HEK293 (cell line): ENCODE results near the gene MPEG1.

ENCODE experiments used
- CTCF ChIA-PET: fragments of 350-600 bp; formaldehyde crosslinking; extraction: SDS; loops from one replicate; lab custom pipeline; 2021; ENCODE audit warnings: antibody characterized with exemption; lab: Yijun Ruan, JAX
- POLR2A ChIA-PET: fragments of 300-600 bp; formaldehyde crosslinking; extraction: SDS; loops from one replicate; lab custom pipeline; 2020; ENCODE audit warnings: antibody characterized with exemption, inconsistent platforms; lab: Yijun Ruan, JAX
- H3K27ac ChIP-seq: fragments of 200-500 bp; sonication (Bioruptor generic); 2 replicates; pipeline ENCODE4 v1.5.1; 2014; ENCODE audit warnings: low read depth, low read length, control low read depth, inconsistent platforms; ENCODE audit errors: extremely low read depth
- H3K36me3 ChIP-seq, 2 experiments: fragments of 200-500 bp in 1 of 2; sonication (Bioruptor generic) in 1 of 2; 1 replicate in 1 of 2; 2 replicates in 1 of 2; pipeline ENCODE4 v1.5.1; 2014 to 2017; ENCODE audit warnings: inconsistent platforms in 2 of 2, low read length in 2 of 2; ENCODE audit not compliant: control insufficient read depth in 2 of 2, insufficient read depth in 1 of 2
- H3K4me1 ChIP-seq: fragments of 200-500 bp; sonication (Bioruptor generic); 2 replicates; pipeline ENCODE4 v1.5.1; 2014; ENCODE audit warnings: mild to moderate bottlenecking, low read length, inconsistent platforms; ENCODE audit not compliant: control insufficient read depth, insufficient read depth
- H3K4me3 ChIP-seq: 2 replicates; pipeline ENCODE4 v1.5.1; 2011; ENCODE audit warnings: low read depth, mild to moderate bottlenecking, control low read depth, low read length, moderate library complexity
- H3K9me3 ChIP-seq: fragments of 200-500 bp; sonication (Bioruptor generic); 2 replicates; pipeline ENCODE4 v1.5.1; 2014; ENCODE audit warnings: low read depth, low read length, inconsistent platforms; ENCODE audit not compliant: control insufficient read depth, insufficient read depth
- AEBP2 ChIP-seq: fragments of 450-650 bp; formaldehyde crosslinking; IDR thresholded peaks from 2 replicates; pipeline ENCODE4 v1.5.1; 2016; ENCODE audit warnings: missing biosample characterization, missing genetic modification characterization, borderline replicate concordance
- ATF2 ChIP-seq: fragments of 450-650 bp; formaldehyde crosslinking; IDR thresholded peaks from 2 replicates; pipeline ENCODE4 v1.5.1; 2016; ENCODE audit warnings: missing biosample characterization, missing genetic modification characterization, low read depth
- BCL11B ChIP-seq: fragments of 450-650 bp; formaldehyde crosslinking; IDR thresholded peaks from 2 replicates; pipeline ENCODE4 v1.5.1; 2016; ENCODE audit warnings: low read depth, missing biosample characterization, missing genetic modification characterization
- GLI2 ChIP-seq: fragments of 450-650 bp; formaldehyde crosslinking; IDR thresholded peaks from 2 replicates; pipeline ENCODE4; 2017; ENCODE audit warnings: missing biosample characterization, missing genetic modification characterization, low read depth, borderline replicate concordance
- KLF1 ChIP-seq: fragments of 450-650 bp; formaldehyde crosslinking; IDR thresholded peaks from 2 replicates; pipeline ENCODE4 v1.5.1; 2016; ENCODE audit warnings: missing biosample characterization, missing genetic modification characterization
- SP7 ChIP-seq: fragments of 450-650 bp; formaldehyde crosslinking; IDR thresholded peaks from 2 replicates; pipeline ENCODE4 v1.5.1; 2016; ENCODE audit warnings: missing biosample characterization, missing genetic modification characterization
- ZBTB20 ChIP-seq: fragments of 450-650 bp; formaldehyde crosslinking; IDR thresholded peaks from 2 replicates; pipeline ENCODE4 v1.5.1; 2016; ENCODE audit warnings: missing biosample characterization, missing genetic modification characterization
- ZBTB44 ChIP-seq: fragments of 450-650 bp; IDR thresholded peaks from 2 replicates; pipeline ENCODE4 v1.5.1; 2018; ENCODE audit warnings: missing biosample characterization, mild to moderate bottlenecking, missing genetic modification characterization
- ZFHX2 ChIP-seq: fragments of 450-650 bp; formaldehyde crosslinking; conservative IDR thresholded peaks from 2 replicates; pipeline ENCODE4 v1.5.1; 2016; ENCODE audit warnings: missing biosample characterization, missing genetic modification characterization
- ZNF10 ChIP-seq: fragments of 450-650 bp; formaldehyde crosslinking; IDR thresholded peaks from 2 replicates; pipeline ENCODE4 v1.5.1; 2017; ENCODE audit warnings: missing biosample characterization, missing genetic modification characterization
- ZNF121 ChIP-seq: fragments of 450-650 bp; formaldehyde crosslinking; IDR thresholded peaks from 2 replicates; pipeline ENCODE4 v1.5.1; 2016; ENCODE audit warnings: missing biosample characterization, missing genetic modification characterization
- ZNF2 ChIP-seq: fragments of 450-650 bp; formaldehyde crosslinking; IDR thresholded peaks from 2 replicates; pipeline ENCODE4 v1.5.1; 2016; ENCODE audit warnings: missing biosample characterization, missing genetic modification characterization
- ZNF202 ChIP-seq: fragments of 450-650 bp; formaldehyde crosslinking; IDR thresholded peaks from 2 replicates; pipeline ENCODE4 v1.5.1; 2016; ENCODE audit warnings: missing biosample characterization, missing genetic modification characterization, borderline replicate concordance
- ZNF223 ChIP-seq: fragments of 450-650 bp; formaldehyde crosslinking; IDR thresholded peaks from 2 replicates; pipeline ENCODE4 v1.5.1; 2016; ENCODE audit warnings: missing biosample characterization, missing genetic modification characterization
- ZNF302 ChIP-seq: fragments of 450-650 bp; formaldehyde crosslinking; IDR thresholded peaks from 2 replicates; pipeline ENCODE4 v1.5.1; 2016; ENCODE audit warnings: missing biosample characterization, missing genetic modification characterization, low read depth
- ZNF350 ChIP-seq: fragments of 450-650 bp; formaldehyde crosslinking; IDR thresholded peaks from 2 replicates; pipeline ENCODE4 v1.5.0; 2017; ENCODE audit warnings: missing biosample characterization, mild to moderate bottlenecking, missing genetic modification characterization
- ZNF423 ChIP-seq: fragments of 450-650 bp; formaldehyde crosslinking; IDR thresholded peaks from 2 replicates; pipeline ENCODE4 v1.5.1; 2016; ENCODE audit warnings: missing biosample characterization, missing genetic modification characterization
- ZNF529 ChIP-seq: fragments of 450-650 bp; formaldehyde crosslinking; IDR thresholded peaks from 2 replicates; pipeline ENCODE4 v1.5.1; 2017; ENCODE audit warnings: missing genetic modification characterization, missing biosample characterization; ENCODE audit not compliant: insufficient replicate concordance
- ZNF704 ChIP-seq: fragments of 450-650 bp; formaldehyde crosslinking; IDR thresholded peaks from 2 replicates; pipeline ENCODE4 v1.5.1; 2016; ENCODE audit warnings: missing biosample characterization, missing genetic modification characterization
- ZNF747 ChIP-seq: fragments of 450-650 bp; formaldehyde crosslinking; IDR thresholded peaks from 2 replicates; pipeline ENCODE4 v1.5.1; 2016; ENCODE audit warnings: missing biosample characterization, missing genetic modification characterization
- ZNF792 ChIP-seq: fragments of 450-650 bp; formaldehyde crosslinking; IDR thresholded peaks from 2 replicates; pipeline ENCODE4 v1.5.1; 2016; ENCODE audit warnings: missing biosample characterization, missing genetic modification characterization
- ZNF837 ChIP-seq: fragments of 450-650 bp; formaldehyde crosslinking; IDR thresholded peaks from 2 replicates; pipeline ENCODE4 v1.5.1; 2016; ENCODE audit warnings: missing biosample characterization, missing genetic modification characterization
- ZSCAN23 ChIP-seq: fragments of 450-650 bp; formaldehyde crosslinking; IDR thresholded peaks from 2 replicates; pipeline ENCODE4 v1.5.1; 2016; ENCODE audit warnings: missing biosample characterization, missing genetic modification characterization

MPEG1 gene

DNA sequence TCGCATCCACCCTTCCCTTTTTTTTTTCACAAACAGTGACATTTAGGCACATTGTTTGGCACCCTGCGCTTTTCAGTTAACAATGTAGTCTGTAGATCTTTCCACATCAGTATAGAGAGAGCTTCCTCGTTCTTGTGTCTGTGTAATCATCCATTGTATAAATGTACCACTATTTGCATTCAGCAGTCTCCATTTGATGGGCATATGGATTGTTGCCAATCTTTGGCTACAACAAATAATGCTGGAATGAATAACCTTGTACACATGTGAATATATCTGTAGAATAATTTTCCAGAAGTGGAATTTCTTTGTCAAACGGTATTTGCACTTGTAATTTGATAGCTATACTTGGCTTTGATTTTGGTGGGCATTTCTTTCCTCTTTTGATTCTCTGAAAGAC, 17.1 kb downstream of the MPEG1 start:
- H3K27ac ChIP-seq: no peak overlapping the region
- ChIA-PET POLR2A (no interaction called here), CTCF (interaction anchor here (0.7 kb wide), 1 partner anchor 30 kb away, joined by 4 read pairs; no protein-coding TSS in a partner anchor)
- H3K36me3 ChIP-seq: peaks cover 0 to 64% of the 10 kb centered on the region in 2 experiments; a peak in 1 of 3 replicates
- no peak for TF ChIP-seq ZBTB20 (tag by site-specific recombination)
- no peak for TF ChIP-seq ZNF2 (tag by site-specific recombination)
- no peak for TF ChIP-seq ZNF10 (tag by site-specific recombination)
- no peak for TF ChIP-seq ZNF704 (tag by site-specific recombination)
- TF ChIP-seq SP7 (tag by site-specific recombination): no peak
- TF ChIP-seq ZNF747 (tag by site-specific recombination): no peak
- no peak for TF ChIP-seq ZNF121 (tag by site-specific recombination)
- no peak for TF ChIP-seq ZNF529 (tag by site-specific recombination)
- no peak for TF ChIP-seq ZBTB44 (tag by site-specific recombination)
- TF ChIP-seq ATF2 (tag by site-specific recombination): no peak
- no peak for TF ChIP-seq GLI2 (tag by site-specific recombination)
- TF ChIP-seq ZNF837 (tag by site-specific recombination): no peak
- TF ChIP-seq ZNF350 (tag by site-specific recombination): no peak
- no peak for TF ChIP-seq BCL11B (tag by site-specific recombination)
- no peak for TF ChIP-seq ZNF202 (tag by site-specific recombination)
- no peak for TF ChIP-seq ZNF423
- no peak for TF ChIP-seq ZSCAN23 (tag by site-specific recombination)
- no peaks in the 10 kb centered on the region for H3K9me3 ChIP-seq
- no peaks in the 10 kb centered on the region for H3K4me1 ChIP-seq
- no peak overlapping the region for H3K4me3 ChIP-seq

DNA sequence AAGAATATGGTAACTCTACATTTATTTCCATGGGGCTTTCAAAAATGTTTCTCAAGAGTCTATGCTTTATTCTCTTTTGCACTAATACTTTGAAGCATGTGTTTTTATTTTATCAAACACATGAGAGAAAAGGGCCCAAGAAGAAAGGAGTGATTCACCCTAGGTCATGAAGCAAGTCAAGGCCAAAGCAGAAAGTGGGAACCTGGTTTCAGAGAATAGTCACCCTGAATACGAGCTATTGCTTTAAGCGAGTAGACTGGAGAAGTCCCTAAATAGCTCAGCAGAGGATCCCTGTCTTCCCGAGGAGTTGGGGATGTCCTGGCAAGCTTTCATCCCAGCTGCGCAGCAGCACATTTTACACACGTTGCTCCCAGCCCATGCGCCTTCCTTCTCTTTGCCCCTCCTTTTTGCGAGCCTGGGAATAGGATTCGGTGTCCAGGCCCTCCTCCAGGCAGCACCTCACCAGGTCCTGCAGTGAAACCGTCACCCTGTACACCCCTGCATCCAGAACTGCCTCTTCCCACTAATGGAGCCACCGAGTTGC, 19.1 kb downstream of the MPEG1 start:
- POLR2A ChIA-PET: no interaction called here
- no peak overlapping the region for H3K4me3 ChIP-seq
- TF ChIP-seq ZNF792 (no peak), ZNF223 (tag by site-specific recombination) (no peak), ZNF302 (no peak), ZFHX2 (tag by site-specific recombination) (no peak), AEBP2 (no peak), KLF1 (tag by site-specific recombination) (no peak), ZNF837 (tag by site-specific recombination) (no peak)
- TF ChIP-seq, all 188 proteins: peak for 0
- CTCF ChIA-PET: interaction anchor here (0.6 to 1.7 kb wide), 7 partner anchors 9 to 23 kb away, joined by 3 to 8 read pairs (median 3); partner anchors contain the start of gene DTX4
- no peak overlapping the region for H3K27ac ChIP-seq
- no peaks in the 10 kb centered on the region for H3K9me3 ChIP-seq
- peaks cover 0 to 74% of the 10 kb centered on the region in 2 experiments; a peak in 1 of 3 replicates for H3K36me3 ChIP-seq
- no peaks in the 10 kb centered on the region for H3K4me1 ChIP-seq
